AG09309 (cell line): ENCODE data around the gene ADGRD2.
A peak's percentile ranks its signal among the peaks of the same experiment; 100 is the strongest.

Experiments used
- DNase-seq: peaks from one replicate; pipeline ENCODE4 v3.0.0-alpha.2; 2010; ENCODE audit warnings: low read depth
- H3K4me3 ChIP-seq: 2 replicates; pipeline ENCODE4 v1.5.1; 2011; ENCODE audit warnings: mild to moderate bottlenecking, low read depth, low read length, moderate library complexity; ENCODE audit not compliant: control insufficient read depth
- CTCF ChIP-seq: IDR thresholded peaks from 2 replicates; pipeline ENCODE4 v1.5.1; 2011; ENCODE audit warnings: mild to moderate bottlenecking, low read depth, low read length, inconsistent platforms; ENCODE audit not compliant: insufficient read depth, control insufficient read depth; ENCODE audit errors: missing control alignments

ADGRD2 gene

DNA sequence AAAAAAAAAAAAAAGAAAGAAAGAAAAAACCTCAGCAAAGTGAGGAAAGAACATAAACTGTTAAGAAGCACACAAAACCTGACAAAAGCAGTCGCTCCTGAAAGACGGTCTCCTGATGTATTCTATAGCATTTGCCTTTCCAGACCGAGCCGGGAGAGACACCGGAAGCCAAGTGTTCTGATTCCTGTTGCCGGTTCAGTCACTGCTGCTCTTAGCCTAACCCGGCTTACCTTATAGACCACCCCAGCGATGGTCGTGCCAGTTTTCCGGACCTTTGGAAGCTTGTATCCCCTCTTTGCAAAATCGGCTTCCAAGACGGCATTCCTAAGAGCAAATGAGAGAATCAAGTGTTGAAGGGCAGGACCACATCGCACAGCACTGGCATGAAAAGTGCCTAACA lies 35.6 kb upstream of the ADGRD2 start:
- DNase-seq = no peak
- no peak for TF ChIP-seq CTCF
- peak overlapping the region; percentile 83 for H3K4me3 ChIP-seq

DNA sequence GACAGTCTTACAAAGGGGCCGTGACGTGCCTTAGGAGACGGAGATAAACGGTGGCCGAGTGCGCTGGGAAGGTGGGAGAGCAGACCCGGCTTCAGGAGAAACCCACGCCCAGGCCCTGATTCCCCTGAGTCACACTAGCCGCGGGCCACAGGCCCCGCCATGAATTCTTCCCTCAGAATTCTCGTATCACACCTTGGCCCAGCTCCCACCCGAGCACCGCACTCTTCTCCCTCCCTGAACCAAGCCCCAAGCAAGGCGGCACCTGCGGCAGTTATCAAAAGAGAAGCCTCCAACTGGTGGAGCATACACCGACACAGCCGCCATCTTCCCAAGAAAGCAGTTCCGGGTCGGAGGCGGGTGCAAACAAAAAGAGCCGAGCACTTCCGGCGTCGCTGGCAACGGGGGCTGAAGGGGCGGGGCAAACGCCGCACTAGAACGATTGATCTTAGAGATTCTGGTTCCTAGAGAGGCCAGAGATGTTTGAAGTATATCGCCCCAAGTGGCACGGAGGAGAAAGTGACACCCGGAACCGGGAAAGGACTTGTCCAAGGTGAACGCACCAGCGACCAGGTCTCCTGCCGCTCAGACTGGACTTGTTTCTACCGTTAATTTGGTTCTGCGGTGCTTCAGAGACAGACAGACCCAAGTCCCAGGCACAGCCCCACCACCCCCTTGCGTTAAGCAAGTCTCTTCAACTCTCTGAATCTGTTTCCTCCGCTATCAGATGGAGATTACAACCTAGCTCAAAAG lies 35.0 kb upstream of the ADGRD2 start, which contains the start of gene PSMB7:
Gene PSMB7, minus strand, starts transcription at position 341 of the 750 bp plus-strand sequence. Its CDS starts 17 bp downstream, at position 324.
- DNase-seq = peak; percentile 81
- TF ChIP-seq CTCF = peak; percentile 85
- H3K4me3 ChIP-seq = peak within 1 kb of the TSS; percentile 83

- DNase-seq = no peak
- no peak for TF ChIP-seq CTCF
- no peak overlapping the region for H3K4me3 ChIP-seq
Measured at GRCh38 chr9:124415852-124416484, 34.3 kb upstream of the ADGRD2 start.

- no peak for TF ChIP-seq CTCF
- H3K4me3 ChIP-seq = no peak overlapping the region
- DNase-seq = no peak
Measured at GRCh38 chr9:124419832-124420489, 30.3 kb upstream of the ADGRD2 start.

- H3K4me3 ChIP-seq = no peak overlapping the region
- TF ChIP-seq CTCF = no peak
- DNase-seq = no peak
Measured at GRCh38 chr9:124420991-124421543, 29.2 kb upstream of the ADGRD2 start.

DNA sequence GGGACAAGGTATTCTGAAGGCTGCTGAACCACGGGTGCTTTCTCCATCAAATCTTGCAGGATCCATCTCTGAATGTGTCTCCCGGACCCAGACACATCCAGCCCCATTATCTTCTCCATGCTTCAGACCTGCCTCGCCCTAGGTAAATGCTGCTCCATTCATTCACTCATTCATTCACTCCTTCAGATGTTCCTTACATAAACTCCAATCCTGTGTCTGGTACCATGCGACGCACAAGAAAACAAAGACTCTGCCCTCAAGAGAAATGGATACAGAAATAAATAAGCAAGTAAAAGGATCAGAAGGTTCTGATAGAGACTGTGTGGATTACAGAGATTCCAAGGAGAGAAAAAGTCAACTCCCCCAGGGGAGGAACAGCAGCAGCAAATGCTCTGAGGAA lies 27.1 kb upstream of the ADGRD2 start:
- no peak for DNase-seq
- TF ChIP-seq CTCF = no peak
- H3K4me3 ChIP-seq = no peak overlapping the region
